ENCODE measurements around the gene EPHB1.

GRCh38 chr3:134970895-134971294 lies 175.8 kb downstream of the EPHB1 start:
- TF ChIP-seq CTCF (IDR thresholded peaks at IDR 0.05; ENCODE audit: low read depth, low read length, missing input control) (no peak), GABPA (IDR thresholded peaks at IDR 0.05 in 1 of 2, conservative IDR thresholded peaks at IDR 0.05 in 1 of 2) (no peak), ATF3 (IDR thresholded peaks at IDR 0.05) (no peak), RAD21 (IDR thresholded peaks at IDR 0.05) (no peak), MAX (IDR thresholded peaks at IDR 0.05) (no peak), ZBTB33 (IDR thresholded peaks at IDR 0.05) (no peak), TAF1 (conservative IDR thresholded peaks at IDR 0.05) (no peak), EGR1 (IDR thresholded peaks at IDR 0.05; ENCODE audit: low read depth in 2 of 2) (no peak), YY1 (IDR thresholded peaks at IDR 0.05) (no peak), FOXA2 (IDR thresholded peaks at IDR 0.05) (no peak), REST (IDR thresholded peaks at IDR 0.05) (no peak), JUND (IDR thresholded peaks at IDR 0.05) (no peak)
